IPS-NIHi11 (cell line): ENCODE results near the gene KSR2.
"Not testable (repeated sequence)": the region's sequence is repeated elsewhere in the genome, so short reads cannot be mapped to it uniquely, and the experiment has no call there.

Source experiments
- DNase-seq: peaks from one replicate; pipeline ENCODE4 v3.0.0; 2012; ENCODE audit warnings: mixed read lengths, low spot score

The KSR2 gene

GRCh38 chr12:117967512-117967911, 1.3 kb downstream of the KSR2 start:
- DNase-seq = no peak

GRCh38 chr12:117967043-117967442, 1.7 kb downstream of the KSR2 start:
- DNase-seq = no peak

- DNase-seq = no peak
Observed at GRCh38 chr12:117966511-117966910, 2.3 kb downstream of the KSR2 start.

- no peak for DNase-seq
Observed at GRCh38 chr12:117963836-117964235, 5.0 kb downstream of the KSR2 start.

- DNase-seq = no peak
Observed at GRCh38 chr12:117936722-117937484, 31.9 kb downstream of the KSR2 start.

GRCh38 chr12:117933545-117933944, 35.2 kb downstream of the KSR2 start:
- no peak for DNase-seq

GRCh38 chr12:117926391-117926899, 42.3 kb downstream of the KSR2 start:
- DNase-seq = no peak

GRCh38 chr12:117921929-117922777, 46.6 kb downstream of the KSR2 start:
- DNase-seq = no peak

GRCh38 chr12:117919479-117919878, 49.3 kb downstream of the KSR2 start:
- DNase-seq = no peak

- no peak for DNase-seq
Observed at GRCh38 chr12:117914686-117915085, 54.1 kb downstream of the KSR2 start.

GRCh38 chr12:117912756-117913155, 56.0 kb downstream of the KSR2 start:
- no peak for DNase-seq

GRCh38 chr12:117908411-117908810, 60.4 kb downstream of the KSR2 start:
- no peak for DNase-seq

GRCh38 chr12:117907108-117907689, 61.6 kb downstream of the KSR2 start:
- peak; percentile 21 for DNase-seq

- no peak for DNase-seq
Observed at GRCh38 chr12:117904051-117904450, 64.7 kb downstream of the KSR2 start.

- no peak for DNase-seq
Observed at GRCh38 chr12:117903110-117903840, 65.5 kb downstream of the KSR2 start.

- DNase-seq = no peak
Observed at GRCh38 chr12:117901631-117902030, 67.2 kb downstream of the KSR2 start.

- DNase-seq = no peak
Observed at GRCh38 chr12:117900561-117900960, 68.2 kb downstream of the KSR2 start.

- no peak for DNase-seq
Observed at GRCh38 chr12:117897372-117898161, 71.2 kb downstream of the KSR2 start.

GRCh38 chr12:117896009-117896408, 72.8 kb downstream of the KSR2 start:
- no peak for DNase-seq

- no peak for DNase-seq
Observed at GRCh38 chr12:117892441-117892840, 76.3 kb downstream of the KSR2 start.

- DNase-seq = not testable (repeated sequence)
Observed at GRCh38 chr12:117891265-117891664, 77.5 kb downstream of the KSR2 start.
